K562 (cell line): ENCODE data around the gene HMSD. TPM values are rescaled to one million over a fixed set of nuclear protein-coding genes. Genes with fewer than 3 reads are reported as not detected.

Experiments used
- CBX5 ChIP-seq: IDR thresholded peaks from 2 replicates; pipeline ENCODE4 v1.6.1; 2014; ENCODE audit warnings: low read depth, borderline replicate concordance
- CREB3L1 ChIP-seq: fragments of 450-650 bp; IDR thresholded peaks from 2 replicates; pipeline ENCODE4 v1.6.1; 2014; ENCODE audit warnings: low read depth, mild to moderate bottlenecking, moderate library complexity, borderline replicate concordance
- FOXJ2 ChIP-seq: fragments of 200-800 bp; sonication (Bioruptor generic); IDR thresholded peaks from 2 replicates; pipeline ENCODE4 v1.6.1; 2016; ENCODE audit warnings: missing genetic modification characterization, missing compliant biosample characterization
- GABPA ChIP-seq: fragments of 200-800 bp; sonication (Bioruptor generic); conservative IDR thresholded peaks from 2 replicates; pipeline ENCODE4 v1.6.1; 2016; ENCODE audit warnings: low read depth, missing genetic modification characterization, missing compliant biosample characterization
- HDAC6 ChIP-seq: IDR thresholded peaks from 2 replicates; pipeline ENCODE4 v1.6.1; 2012; ENCODE audit warnings: low read depth, mild to moderate bottlenecking, control low read depth, inconsistent platforms, low read length, moderate library complexity
- HMGXB4 ChIP-seq: sonication (generic); formaldehyde crosslinking; IDR thresholded peaks from 2 replicates; pipeline ENCODE4 v1.8.1; 2023; ENCODE audit warnings: mild to moderate bottlenecking, missing genetic modification reagents
- JUN ChIP-seq, 2 experiments: sonication (generic) in 1 of 2; formaldehyde crosslinking in 1 of 2; IDR thresholded peaks; 2 replicates each; pipeline versions ENCODE4 v1.6.1 to v1.8.0; 2012 to 2022; ENCODE audit warnings: borderline replicate concordance in 2 of 2, mild to moderate bottlenecking in 2 of 2, improper control_type of control experiment in 1 of 2, low read depth in 1 of 2, low read length in 1 of 2, missing genetic modification reagents in 1 of 2
- KDM2B ChIP-seq: fragments of 250-450 bp; sonication (Bioruptor Pico); IDR thresholded peaks from 2 replicates; pipeline ENCODE4 v1.8.0; 2021; ENCODE audit warnings: mild to moderate bottlenecking, moderate library complexity
- SAFB ChIP-seq: fragments of 200-400 bp; formaldehyde crosslinking; IDR thresholded peaks from 2 replicates; pipeline ENCODE4 v1.6.1; 2017; ENCODE audit warnings: low read depth, low read length, borderline replicate concordance
- SRSF7 ChIP-seq: fragments of 200-400 bp; formaldehyde crosslinking; optimal IDR thresholded peaks from 2 replicates; pipeline ENCODE3; 2017; ENCODE audit warnings: mild to moderate bottlenecking, low read depth, low read length
- SRSF9 ChIP-seq: fragments of 200-400 bp; formaldehyde crosslinking; IDR thresholded peaks from 2 replicates; pipeline ENCODE4 v1.6.1; 2017; ENCODE audit warnings: low read depth, low read length, borderline replicate concordance
- TSHZ1 ChIP-seq: fragments of 250-450 bp; sonication (Bioruptor Pico); IDR thresholded peaks from 2 replicates; pipeline ENCODE4 v1.4.0; 2020; ENCODE audit warnings: mild to moderate bottlenecking, moderate library complexity
- ZBTB34 ChIP-seq: fragments of 250-450 bp; sonication (Bioruptor Pico); IDR thresholded peaks from 2 replicates; pipeline ENCODE4 v1.8.0; 2021; ENCODE audit warnings: mild to moderate bottlenecking, moderate library complexity
- ZNF121 ChIP-seq: sonication (generic); formaldehyde crosslinking; conservative IDR thresholded peaks from 2 replicates; pipeline ENCODE4 v1.8.0; 2022; ENCODE audit warnings: missing genetic modification reagents
- ZNF165 ChIP-seq: fragments of 250-450 bp; sonication (Bioruptor Pico); IDR thresholded peaks from 2 replicates; pipeline ENCODE4 v1.4.0; 2020; ENCODE audit warnings: borderline replicate concordance
- ZNF197 ChIP-seq: fragments of 200-800 bp; sonication (Bioruptor generic); IDR thresholded peaks from 2 replicates; pipeline ENCODE4 v1.6.1; 2016; ENCODE audit warnings: low read depth, missing genetic modification characterization, missing compliant biosample characterization
- ZNF668 ChIP-seq: fragments of 250-450 bp; sonication (Bioruptor Pico); IDR thresholded peaks from 2 replicates; pipeline ENCODE4 v1.8.0; 2022; ENCODE audit warnings: mild to moderate bottlenecking, inconsistent platforms
- ZNF79 ChIP-seq: fragments of 250-450 bp; sonication (Bioruptor Pico); IDR thresholded peaks from 2 replicates; pipeline ENCODE4 v1.4.0; 2020; ENCODE audit warnings: low read depth, mild to moderate bottlenecking, moderate library complexity
- polyA plus RNA-seq, 8 experiments: library from polyadenylated mRNA; depleted of rRNA in 4 of 8; stranded (reverse) in 5 of 8; unstranded in 3 of 8; fragments of >200 nt; fragmentation: Nextera tagmentation in 2 of 8; fragmentation: Illumina TruSeq in 1 of 8; extraction: Ambion mirVana in 2 of 8; extraction: Trizol in 1 of 8; gene quantifications; 2 replicates each; pipeline versions ENCODE4 v1.2.1 to v1.2.3, GENCODE V29; 2011 to 2014; ENCODE audit warnings: inconsistent platforms in 1 of 8, missing spikeins in 1 of 8
- total RNA-seq, 7 experiments: library from RNA; depleted of rRNA in 6 of 7; stranded (reverse); fragments of >200 nt in 6 of 7; fragmentation: Illumina TruSeq in 2 of 7; extraction: Trizol in 2 of 7; gene quantifications; 2 replicates each; pipeline versions ENCODE4 v1.2.1 to v1.2.3, GENCODE V29; 2011 to 2021; ENCODE audit warnings: low replicate concordance in 1 of 7

The HMSD gene
- total and polyA plus RNA-seq, 9 of the 15 experiments (the other 6 are each of a cell fraction or from before 2014, with no cell fraction given) = 0.18 to 0.39 (median 0.33) TPM; not detected in 6

GRCh38 chr18:63969942-63970808, 21.1 kb downstream of the HMSD start, which contains the start of gene SERPINB8 (continued):
- no peak for TF ChIP-seq TSHZ1 (CRISPR knock-in tag)
- TF ChIP-seq ZNF79 (CRISPR knock-in tag) = no peak
- TF ChIP-seq HDAC6 = no peak
- TF ChIP-seq JUN (IDR thresholded peaks at IDR 0.05; ENCODE audit: borderline replicate concordance, low read depth, low read length) = 0 out of 2 replicates have a peak, but pooled peaks have one; percentile 10
- no peak for TF ChIP-seq JUN (CRISPR knock-in tag; IDR thresholded peaks at IDR 0.05; ENCODE audit: borderline replicate concordance)
- no peak for TF ChIP-seq HMGXB4 (CRISPR knock-in tag)
- no peak for TF ChIP-seq ZNF197 (CRISPR knock-in tag)
- TF ChIP-seq ZNF121 (CRISPR knock-in tag) = no peak
- TF ChIP-seq SAFB = no peak
- no peak for TF ChIP-seq SRSF7
- TF ChIP-seq SRSF9 = no peak
- no peak for TF ChIP-seq CREB3L1
- TF ChIP-seq ZNF668 (CRISPR knock-in tag) = no peak
- no peak for TF ChIP-seq FOXJ2 (tag)
- peak; percentile 71 for TF ChIP-seq GABPA (tag)
- no peak for TF ChIP-seq KDM2B (CRISPR knock-in tag)
- TF ChIP-seq ZNF165 (CRISPR knock-in tag) = no peak
- no peak for TF ChIP-seq ZBTB34 (CRISPR knock-in tag)
- TF ChIP-seq CBX5 = no peak
